HG02588 (cell line): Measurements from ENCODE around the gene SESN1.

Experiments used
- ATAC-seq: cut with Tn5 transposase; IDR thresholded peaks from one replicate; pipeline ENCODE4 v1.9.1; 2021; ENCODE audit warnings: mild to moderate bottlenecking, moderate library complexity; ENCODE audit not compliant: unreplicated experiment

Gene SESN1

DNA sequence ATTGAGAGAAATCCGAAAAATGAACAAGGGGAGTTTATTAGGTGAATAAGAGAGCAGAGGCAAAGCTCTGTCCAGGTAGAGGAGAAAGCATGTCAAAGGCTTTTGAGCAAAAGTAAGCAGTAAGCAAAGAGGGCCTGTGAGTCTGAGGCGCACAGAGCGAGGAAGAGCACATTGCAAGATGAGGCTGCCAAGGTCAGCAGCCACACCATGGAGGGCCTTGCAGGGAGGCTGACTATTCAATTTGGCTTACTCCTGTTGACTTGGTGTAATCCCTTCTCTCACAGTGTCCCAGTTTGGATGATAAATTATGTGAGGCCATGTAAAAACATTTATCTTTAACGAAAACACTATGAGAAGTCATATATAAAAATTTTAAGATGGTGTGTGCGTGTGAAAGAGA lies 32.4 kb downstream of the SESN1 start:
- ATAC-seq, result no peak

DNA sequence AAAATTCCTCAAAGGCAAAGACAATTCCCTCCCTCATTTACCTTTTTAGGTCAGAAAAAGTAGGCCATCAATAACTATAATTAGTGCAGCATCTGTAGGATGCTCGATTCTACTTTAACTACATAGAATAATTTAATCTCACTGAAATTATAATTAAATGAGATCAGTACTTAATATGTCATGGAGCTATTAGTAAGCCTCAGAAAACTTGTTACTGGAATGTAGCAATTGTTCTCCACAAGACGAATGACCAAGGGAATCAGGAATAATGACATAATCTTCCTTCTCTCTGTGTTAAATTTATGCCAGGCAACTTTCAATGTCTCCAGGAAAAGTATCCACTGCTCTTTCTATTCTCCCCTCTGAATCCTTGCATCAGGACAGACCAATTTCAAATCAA lies 34.1 kb downstream of the SESN1 start:
- no peak for ATAC-seq

DNA sequence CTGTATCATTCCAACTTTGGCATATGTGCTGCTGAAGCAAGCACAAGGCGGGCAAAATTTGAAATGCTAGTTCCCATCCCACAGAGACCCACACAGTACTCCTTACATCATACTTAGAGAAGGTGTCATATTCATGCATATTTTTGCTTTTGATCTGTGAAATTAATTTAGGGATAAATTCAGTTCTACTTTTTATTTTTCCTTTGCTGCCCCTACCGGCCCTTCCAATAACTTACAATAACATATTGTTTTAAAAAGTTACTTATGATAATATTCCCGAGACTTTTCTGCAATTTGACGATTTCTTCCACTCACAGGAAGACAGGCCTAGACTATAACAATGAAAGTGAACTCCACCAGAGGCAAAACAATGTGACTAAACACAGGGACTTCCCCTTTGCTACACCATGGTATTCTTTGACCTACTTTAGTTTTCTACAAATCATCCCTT lies 35.0 kb downstream of the SESN1 start:
- ATAC-seq, result no peak

DNA sequence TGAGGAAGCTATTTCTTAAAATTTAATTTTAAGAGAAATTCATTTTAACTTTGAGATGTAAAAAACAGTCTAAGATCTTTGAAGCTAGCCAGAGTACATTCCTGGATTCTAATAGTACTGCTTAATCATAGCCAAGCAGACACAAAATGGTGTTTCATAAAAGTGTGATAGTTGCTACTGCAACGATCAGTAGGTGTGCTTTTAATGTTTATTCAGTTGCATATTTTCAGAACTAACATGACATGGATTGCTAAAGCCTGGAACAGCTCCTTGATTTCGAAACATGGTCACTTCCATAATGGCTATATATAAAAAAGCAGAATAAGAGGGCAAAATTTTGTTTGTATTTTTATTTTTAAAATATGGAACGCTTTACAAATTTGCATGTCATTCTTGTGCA lies 35.5 kb downstream of the SESN1 start:
- no peak for ATAC-seq

DNA sequence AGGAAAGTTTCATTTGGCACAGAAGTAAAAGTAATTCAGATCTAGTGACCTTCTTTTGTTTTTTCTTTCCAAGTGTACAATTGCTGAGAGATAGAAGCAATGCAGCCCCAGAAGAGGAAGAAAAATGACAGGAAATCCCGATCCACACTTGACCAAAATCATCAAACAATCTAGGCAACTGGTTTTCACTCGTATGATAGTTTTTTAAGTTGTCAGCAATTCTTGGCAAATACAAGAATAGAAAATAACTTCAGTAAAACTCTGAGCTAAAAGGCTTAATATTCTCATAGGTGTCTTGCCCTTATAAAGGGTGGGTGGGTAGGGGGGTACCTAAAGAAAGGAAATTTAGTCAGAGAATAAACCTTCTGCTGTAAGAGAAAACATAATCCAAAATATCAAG lies 36.0 kb downstream of the SESN1 start:
- no peak for ATAC-seq

DNA sequence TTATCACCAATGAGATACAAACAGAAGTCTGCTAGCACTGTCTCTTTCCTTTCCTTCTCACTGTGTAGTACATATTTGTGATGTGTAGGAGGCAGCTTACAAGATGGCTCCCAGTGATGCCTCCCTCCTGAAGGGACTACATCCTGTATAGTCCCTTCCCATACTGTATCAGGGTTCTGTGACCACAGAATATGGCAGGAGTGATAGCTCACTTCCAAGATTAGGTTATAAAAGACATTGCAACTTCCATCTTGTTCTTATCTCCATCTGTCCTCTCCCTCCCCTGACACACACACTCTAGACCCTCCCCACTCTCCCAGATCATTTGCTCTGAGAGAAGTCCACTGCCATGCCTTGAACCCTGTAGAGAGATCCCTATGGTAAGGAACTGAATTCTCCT lies 38.0 kb downstream of the SESN1 start:
- no peak for ATAC-seq

DNA sequence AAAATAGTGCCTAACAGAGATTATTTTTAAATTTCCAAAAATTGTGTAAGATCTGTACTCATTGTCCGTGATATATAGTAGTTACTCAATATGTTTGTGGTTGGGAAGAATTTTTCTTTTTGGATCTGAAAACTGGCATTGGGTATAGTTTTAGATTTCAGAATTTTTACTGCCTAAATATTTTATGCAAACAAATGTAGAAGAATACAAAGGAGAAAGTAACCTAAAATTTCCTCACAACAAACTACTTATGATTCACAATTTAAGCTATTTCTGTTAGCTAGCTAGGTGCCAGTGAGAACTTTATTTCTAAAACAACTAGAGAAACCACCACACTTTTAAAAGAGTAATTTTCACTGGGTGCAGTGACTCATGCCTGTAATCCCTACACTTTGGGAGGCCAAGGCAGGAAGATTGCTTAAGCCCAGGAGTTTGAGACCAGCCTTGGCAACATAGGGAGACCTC lies 38.8 kb downstream of the SESN1 start:
- ATAC-seq, result no peak

DNA sequence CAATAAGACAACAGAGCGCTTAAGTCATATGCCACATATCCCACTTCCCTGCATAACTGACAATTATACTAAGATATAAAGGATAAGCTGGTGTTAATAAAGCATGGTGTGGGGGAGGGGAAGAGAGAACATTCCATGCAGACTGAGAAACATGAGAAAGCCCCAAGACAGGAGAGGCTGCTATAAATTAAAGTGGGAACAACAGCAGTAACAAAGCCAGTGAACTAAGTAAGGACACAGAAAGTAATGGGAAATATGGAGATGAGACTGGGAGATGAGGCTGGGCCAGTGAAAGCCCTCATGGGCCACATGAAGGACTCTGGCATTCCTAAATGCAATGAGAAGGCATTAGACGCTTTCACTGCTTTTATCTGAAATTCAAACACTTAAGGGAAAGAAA lies 41.3 kb downstream of the SESN1 start:
- no peak for ATAC-seq

DNA sequence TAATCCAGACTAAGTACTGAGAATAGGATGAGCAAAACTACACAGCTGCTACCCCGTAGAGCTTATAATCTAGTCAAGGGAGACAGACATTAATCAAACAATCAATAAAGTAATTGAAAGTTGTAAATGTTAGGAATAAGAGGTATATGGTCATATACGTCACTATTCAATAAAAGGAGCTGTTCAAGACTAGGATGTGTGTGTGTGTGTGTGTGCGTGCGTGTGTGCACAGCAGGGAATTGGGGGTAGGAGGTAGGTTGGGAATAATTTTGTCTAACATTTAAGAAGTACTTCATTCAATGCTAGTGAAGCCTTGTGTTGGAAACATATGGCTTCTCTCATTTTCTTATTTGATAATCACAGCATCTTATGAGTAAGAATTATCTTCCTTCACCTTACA lies 41.8 kb downstream of the SESN1 start:
- ATAC-seq, result no peak

DNA sequence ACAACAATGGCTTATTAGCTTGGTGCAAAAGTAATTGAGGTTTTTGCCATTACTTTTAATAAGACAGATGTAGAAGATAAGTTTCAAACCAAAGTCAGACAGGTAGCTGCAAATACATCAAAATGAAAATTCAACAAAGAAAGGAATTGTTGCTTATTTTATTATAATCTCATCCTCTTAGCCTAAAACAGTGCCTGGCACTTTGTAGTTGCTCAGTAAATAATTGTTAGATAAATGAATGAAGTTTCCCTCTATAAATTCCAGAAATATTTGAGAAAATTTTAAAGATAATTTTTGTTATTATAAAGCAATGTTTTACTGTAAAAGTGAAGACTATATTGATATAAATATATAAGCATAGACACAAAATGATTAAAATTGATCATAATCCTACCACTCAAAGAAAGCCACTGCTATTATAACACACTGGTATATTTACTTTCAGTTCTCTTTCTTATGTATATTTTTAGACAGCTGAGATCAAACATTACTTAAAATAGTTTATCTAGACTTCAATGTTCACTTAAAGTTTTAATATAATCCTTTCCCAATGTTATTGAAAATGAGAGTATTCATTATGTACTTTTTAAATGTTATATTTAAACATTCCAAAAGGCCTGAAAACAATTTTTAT lies 42.5 kb downstream of the SESN1 start:
- ATAC-seq, result no peak

DNA sequence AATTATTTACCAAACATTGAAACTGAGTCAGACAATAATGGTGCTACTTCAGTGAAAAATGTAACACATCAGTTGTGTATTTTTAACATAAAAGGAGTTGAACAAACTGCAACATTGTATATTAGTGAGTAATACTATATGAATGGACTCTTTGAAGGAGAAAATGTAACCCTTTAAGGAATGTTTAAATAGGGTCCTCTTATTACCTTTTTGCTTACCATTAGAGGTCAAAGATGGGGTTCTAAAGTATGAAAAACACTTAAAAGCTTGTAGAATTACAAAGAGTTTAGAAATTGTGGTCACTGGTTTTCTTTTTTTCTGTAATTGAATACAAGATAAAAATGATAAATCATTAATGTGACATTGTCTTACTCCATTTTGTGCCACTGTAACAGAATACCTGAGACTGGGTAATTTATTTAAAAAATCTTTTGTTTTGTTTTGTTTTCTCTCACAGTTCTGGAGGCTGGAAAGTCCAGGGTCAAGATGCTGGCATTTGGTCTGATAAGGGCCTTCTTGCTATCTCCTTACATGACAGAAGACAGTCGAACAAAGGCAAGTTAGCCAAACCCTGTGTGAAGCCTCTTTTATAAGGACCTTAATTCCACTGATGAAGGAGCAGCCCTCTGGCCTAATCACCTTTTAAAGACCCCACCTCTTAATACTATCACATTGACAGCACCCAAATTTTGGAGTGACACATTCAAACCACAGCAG lies 43.2 kb downstream of the SESN1 start:
- no peak for ATAC-seq

DNA sequence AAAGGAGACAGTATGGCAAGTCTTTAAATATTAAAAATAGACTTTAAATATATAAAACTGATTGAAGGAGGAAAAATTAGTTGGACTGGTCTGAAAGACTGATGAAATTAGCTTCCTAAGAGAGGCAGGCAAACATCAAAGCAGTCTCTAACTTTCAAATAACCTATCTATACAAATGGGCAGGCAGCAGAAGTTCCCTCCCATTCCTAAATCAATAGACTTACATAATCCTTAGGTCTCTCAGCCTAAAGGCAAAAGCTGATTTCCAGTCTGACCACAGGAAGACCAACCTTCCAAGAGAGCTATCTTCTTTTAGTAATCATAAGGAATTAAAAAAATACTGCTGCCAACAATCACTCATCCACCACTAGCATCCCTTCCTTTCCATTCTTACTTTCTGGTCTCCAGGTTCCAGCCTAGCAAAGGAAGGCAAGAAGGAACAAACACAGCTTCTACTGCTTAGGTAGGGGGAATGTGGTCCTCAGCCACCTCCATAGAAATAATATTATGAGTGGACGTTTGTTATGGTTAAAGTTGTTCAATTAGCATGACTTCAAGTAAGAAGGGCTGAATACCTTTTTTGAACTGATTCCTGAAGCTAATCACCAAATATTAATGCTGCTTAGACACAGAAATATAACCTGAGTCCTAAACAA lies 44.1 kb downstream of the SESN1 start:
- no peak for ATAC-seq

DNA sequence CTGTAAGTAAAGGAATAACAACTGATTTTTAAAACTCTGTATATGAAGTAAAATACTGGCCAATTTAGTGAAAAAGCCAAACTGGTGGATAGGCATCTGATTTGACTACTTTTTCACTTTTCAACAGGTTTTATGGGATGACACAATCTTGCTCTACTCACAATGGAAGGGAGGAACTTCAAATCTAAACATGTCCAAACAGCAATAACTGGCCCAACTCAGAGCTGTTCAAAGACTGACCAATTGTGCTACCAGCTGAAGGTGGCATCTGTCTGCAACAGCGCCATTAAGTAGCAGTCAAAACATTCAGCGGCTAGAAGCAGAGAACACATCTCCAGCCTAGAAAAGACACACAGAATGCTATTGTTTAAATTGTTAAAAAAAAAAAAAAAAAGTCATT lies 44.6 kb downstream of the SESN1 start:
- no peak for ATAC-seq

DNA sequence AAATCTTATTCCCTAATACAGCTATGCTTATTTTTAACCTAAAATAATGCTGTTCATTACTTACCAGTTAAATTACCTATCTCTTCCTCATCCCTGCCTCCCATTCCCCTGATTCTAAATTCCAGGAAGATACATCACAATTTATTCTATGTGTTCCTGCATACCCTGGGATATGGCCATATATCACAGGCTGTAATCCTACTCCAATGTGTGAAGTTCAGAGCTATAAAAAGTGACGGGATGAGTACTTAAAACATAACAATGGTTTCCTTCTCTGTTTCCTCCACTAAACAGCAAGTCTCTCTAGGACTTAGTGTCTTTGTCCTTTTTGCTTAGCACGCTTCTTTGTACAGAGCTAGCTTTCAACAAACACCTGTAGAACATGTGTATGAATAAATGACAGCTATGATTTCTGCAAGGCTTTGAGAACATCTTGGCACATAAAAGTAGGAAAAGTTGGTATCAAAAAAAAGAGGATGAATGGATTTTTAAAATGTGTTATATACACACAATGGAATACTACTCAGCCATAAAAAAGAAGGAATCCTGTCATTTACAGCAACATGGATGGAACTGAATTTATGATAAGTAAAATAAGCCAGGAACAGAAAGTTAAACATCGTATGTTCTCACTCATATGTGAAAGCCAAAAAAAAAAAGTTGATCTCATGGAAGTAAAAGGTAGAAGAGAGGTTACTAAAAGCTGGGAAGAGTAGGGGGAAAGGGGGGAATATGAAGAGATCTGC lies 45.8 kb downstream of the SESN1 start:
- no peak for ATAC-seq

DNA sequence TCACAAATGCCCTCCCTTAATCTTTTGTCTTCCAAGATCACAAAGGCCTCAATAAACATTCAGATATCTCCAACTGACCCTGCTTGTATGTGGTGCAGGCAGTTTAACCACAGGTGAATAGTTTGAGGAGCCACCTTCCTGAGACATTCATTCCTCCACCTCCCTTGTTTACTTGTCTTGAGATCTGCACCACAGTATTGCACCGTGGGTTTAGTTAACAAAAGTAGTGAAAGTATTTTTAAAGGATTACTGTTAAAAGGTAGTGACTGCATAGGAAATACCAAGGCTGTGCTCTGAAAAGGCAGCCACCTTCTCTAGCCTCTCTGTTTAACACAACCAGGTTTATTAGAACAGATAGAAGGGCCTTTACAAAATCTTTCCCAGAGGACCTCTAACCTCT lies 46.5 kb downstream of the SESN1 start:
- no peak for ATAC-seq

DNA sequence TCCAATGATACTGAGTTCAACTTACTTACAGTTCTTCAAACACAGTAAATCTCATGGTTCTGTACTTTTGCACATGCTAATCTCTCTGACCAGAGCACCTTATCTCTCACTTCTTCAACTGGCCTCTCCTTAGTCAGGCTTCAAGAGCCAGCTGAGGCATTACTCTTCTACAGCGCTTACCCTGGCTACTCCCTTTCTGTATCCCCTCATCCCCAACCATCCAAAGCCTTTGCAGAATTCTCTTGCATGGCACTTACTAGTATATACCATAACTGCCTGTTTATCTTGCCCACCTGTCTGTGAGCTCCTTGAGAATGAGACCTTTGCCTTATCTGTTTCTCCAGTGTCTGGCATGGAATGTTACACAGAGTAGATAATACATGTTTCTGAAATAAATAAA lies 49.2 kb downstream of the SESN1 start:
- ATAC-seq, result no peak

DNA sequence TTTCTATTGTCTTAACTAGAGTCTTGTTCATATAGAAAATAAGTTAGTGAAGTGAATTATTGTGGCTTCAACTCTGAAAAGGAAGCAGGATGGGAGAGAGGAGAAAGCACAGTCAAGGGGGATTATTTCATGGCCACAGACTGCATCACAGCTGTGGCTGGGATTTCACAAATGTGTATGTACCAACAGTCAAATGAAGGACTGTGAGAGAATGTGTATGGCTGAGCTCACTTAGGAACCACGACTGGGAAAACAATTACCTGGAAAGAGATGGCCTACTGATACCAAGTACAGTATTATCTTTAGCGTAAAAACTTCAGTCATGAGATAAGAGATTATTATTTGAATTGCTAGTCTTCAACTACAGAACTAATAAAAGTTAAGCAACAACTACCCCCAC lies 54.9 kb downstream of the SESN1 start:
- no peak for ATAC-seq

DNA sequence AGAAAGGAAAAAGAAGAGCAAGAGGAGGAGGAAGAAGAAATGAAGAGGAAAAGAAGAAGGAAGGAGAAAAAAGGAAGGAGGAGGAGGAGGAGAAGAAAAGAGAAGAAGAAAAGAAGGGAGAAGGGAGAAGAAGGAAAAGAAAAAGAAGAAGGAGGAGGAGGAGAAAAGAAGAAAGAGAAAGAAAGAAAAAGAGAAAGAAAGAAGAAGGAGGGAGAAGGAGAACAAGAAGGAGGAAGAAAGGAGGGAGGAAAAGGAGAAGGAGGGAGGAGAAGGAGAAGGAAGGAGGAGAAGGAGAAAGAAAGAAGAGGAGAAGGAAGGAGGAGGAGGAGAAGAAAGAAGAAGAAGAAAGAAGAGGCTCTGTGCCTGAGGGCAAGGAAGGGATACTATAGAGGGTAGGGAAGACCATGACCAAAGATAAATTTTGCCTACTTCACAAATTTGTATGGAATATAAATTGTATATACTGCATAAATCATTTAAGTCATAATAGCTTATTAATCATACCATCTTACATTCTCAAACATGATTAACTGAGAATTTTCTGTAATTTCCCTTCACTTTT lies 55.7 kb downstream of the SESN1 start:
- no peak for ATAC-seq

DNA sequence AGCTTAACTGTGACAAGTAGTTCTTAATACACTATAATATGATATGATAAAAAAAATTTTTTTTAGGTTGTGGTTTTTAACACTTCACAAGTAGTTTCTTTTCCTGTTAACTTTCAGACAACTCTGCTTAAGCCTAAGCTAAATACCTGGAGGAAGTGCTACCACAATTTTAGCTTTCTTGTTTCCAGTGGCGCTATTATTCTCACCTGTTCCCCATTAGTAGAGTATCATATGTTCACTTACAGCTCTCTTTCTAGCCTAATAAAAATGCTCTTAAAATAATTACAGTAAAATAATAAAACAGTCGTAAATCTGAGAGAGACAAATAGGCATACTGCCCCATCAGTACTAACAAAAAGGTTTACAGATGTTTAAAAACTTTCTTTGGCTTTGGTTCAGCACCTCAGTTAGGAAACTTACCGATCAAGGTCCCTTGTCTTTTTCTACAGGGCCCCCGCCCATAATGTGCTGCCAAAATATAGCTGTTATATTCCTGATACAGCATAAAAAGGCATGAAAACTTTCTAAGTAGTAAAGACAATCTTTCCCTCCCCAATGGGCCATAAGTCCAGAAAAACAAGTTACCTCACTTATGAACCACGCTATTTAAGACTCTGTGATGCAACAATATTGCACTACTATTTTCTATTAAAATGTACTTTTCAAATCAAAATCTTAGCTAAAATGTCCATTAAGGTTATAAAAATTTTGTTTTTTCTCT lies 57.9 kb downstream of the SESN1 start:
- ATAC-seq, result no peak

DNA sequence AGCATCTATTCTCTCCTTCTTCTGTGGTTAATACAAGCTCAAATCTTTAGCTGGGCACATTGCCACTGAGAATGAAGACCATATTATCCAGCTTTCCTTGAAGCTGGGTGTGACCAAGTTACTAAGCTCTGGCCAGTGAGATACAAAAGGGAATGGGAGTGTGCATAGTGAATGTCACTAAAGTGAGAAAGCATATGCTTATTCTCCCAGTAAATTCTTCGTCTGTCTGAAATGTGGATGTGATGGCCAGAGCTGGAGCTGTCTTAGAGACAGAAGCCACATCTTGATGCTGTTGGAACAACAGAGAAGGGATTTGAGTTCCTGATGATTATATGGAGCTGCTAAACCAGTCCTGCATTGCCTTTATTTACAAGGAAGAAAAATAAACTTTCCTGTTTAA lies 60.1 kb downstream of the SESN1 start:
- no peak for ATAC-seq

DNA sequence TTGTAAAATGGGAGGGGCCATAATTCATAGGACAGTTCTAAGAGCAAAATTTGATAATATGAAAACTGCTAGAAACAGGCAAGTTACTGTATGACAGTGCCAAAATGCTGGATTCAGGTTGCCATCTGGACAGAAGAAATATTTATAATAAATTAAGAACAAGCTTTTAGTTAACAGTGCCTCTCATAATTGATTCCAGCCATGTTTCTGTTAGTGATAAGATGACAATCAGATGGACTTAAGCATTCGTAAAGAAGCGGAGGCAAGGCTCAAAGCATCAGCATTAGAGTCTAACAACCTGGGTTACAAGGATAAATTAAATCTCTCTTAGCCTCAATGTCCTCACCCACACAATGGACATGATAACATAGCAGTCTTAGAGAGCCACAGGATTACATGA lies 61.0 kb downstream of the SESN1 start:
- ATAC-seq, result no peak
